Retinal pigment epithelial cell (primary cell): ENCODE results near the gene GTPBP8.

Experiments
- DNase-seq: peaks from one replicate; pipeline ENCODE4 v3.0.0-alpha.2; 2010; ENCODE audit warnings: low read depth
- H3K4me3 ChIP-seq: 2 replicates; pipeline ENCODE4 v1.5.1; 2011; ENCODE audit warnings: mild to moderate bottlenecking, low read length, control low read depth, moderate library complexity
- TF ChIP-seq, protein P1 (sequence below): conservative IDR thresholded peaks from 2 replicates; pipeline ENCODE4 v1.5.1; 2011; ENCODE audit warnings: low read depth, low read length, control low read depth, inconsistent platforms

GTPBP8 gene

DNA sequence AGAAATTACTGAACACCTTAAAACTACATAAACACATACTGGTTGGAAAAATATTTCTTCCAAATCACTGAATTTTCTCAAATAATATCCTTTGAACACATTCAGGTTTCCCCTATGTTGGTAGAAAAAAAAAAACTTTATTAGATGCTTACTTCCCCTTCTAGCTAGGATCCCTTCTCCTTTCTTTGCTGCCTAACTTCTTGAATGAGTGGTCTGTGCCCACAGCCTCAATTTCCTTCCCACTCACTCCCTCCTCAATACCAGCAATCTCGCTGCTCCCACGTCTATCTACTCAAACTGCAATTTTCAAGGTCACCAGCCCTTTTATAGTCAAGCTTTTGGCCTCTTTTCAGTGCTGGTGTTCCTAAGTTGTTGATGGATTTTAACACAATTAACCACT lies 24.2 kb upstream of the GTPBP8 start:
- H3K4me3 ChIP-seq = no peak overlapping the region
- DNase-seq = no peak
- TF ChIP-seq, protein P1, sequence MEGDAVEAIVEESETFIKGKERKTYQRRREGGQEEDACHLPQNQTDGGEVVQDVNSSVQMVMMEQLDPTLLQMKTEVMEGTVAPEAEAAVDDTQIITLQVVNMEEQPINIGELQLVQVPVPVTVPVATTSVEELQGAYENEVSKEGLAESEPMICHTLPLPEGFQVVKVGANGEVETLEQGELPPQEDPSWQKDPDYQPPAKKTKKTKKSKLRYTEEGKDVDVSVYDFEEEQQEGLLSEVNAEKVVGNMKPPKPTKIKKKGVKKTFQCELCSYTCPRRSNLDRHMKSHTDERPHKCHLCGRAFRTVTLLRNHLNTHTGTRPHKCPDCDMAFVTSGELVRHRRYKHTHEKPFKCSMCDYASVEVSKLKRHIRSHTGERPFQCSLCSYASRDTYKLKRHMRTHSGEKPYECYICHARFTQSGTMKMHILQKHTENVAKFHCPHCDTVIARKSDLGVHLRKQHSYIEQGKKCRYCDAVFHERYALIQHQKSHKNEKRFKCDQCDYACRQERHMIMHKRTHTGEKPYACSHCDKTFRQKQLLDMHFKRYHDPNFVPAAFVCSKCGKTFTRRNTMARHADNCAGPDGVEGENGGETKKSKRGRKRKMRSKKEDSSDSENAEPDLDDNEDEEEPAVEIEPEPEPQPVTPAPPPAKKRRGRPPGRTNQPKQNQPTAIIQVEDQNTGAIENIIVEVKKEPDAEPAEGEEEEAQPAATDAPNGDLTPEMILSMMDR = no peak

DNA sequence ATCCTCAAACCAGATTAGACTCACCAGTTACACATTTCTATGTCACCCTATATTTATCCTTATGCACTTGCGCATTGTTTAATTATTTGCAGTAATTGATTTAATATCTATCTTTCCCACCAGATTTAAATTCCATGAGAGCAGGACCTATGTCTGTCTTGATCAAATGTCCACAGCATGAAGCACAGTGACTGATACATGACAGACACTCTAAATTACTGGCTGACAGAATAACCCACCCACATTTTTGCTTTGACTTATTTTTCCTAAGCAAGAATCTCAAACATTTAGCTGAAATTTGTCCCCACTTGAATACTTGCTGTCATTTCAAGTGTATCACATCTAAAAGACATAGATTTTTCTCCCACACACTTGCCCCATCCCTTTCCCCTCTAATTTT lies 23.4 kb upstream of the GTPBP8 start:
- TF ChIP-seq, protein P1 = no peak
- no peak for DNase-seq
- no peak overlapping the region for H3K4me3 ChIP-seq

DNA sequence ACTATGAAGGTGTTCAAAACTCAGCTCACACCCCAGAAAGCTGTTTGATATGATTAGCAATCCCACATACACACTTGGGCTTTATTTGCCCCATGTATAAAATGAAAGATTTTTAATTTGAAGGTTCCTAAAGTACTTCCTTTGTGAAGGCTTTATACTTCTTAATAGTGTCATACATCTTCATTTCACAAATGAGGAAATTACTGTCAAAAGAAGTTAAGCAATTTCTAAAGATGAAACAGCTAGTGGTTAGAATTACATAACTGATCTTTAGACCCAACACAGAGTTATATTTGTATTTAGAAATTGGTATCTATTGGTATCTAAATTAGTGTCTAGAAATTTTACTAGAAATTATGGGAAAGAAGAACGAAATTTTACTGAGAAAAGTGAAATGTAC lies 23.0 kb upstream of the GTPBP8 start:
- no peak for DNase-seq
- TF ChIP-seq, protein P1 = no peak
- H3K4me3 ChIP-seq = no peak overlapping the region

DNA sequence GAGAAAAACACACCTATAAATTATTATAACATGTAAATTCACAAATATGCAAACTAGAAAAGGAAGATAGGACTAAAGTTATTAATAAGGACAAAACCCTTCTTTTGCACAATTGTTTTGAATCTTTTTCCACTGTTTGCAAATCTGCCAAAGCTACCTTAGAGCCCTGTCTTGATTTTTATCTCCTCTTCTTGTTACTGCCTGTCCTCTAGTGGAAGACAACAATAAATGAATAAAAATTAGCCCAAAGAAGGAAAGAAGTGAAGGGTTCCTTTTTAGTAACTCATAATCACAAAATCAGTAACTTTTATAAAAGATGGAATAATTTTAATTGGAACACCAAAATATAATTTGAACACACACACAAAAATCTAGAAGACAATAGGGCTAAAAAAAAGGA lies 18.6 kb upstream of the GTPBP8 start:
- TF ChIP-seq, protein P1 = no peak
- no peak for DNase-seq

DNA sequence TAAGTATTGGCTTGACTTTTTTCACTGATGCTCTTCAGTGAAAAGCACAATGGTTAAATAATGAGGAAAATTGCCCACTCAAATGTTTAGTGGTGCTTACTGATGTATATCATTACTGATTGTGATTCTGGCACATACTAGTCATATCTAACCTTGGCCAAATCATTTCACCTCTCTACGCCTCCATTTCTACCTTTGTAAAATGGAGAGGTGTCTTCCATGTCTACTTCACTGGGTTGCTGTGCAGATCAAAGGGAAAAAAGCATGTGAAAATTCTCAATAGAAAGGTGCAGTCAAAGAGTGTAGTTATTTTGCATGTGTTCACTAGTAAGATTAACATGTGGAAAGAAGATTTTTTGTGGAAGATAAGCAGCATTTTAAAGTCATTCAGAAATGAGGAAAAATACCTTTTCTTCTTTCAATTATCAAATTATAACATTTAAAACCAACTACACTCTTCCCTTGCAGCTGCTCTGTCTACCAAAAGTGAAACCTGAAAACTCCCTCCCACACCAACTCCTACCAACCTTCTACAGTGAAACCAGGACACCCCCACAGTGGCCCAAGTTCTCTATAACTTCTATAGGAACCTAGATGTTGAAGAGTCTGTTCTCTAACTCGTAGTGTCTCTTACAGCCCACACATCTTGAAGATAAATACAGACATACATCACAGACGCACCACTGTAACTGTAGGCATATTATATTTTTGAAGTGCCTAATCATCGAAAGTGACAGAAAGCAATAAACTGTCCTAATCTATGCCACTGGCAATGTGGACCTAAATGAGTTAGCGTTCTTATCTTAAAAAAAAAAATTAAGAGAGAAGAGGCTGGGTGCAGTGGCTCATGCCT lies 17.2 kb upstream of the GTPBP8 start:
- TF ChIP-seq, protein P1 = no peak
- no peak overlapping the region for H3K4me3 ChIP-seq
- DNase-seq = no peak

More for the DNA sequence above, 18.6 kb upstream of the GTPBP8 start:
- H3K4me3 ChIP-seq = no peak overlapping the region

DNA sequence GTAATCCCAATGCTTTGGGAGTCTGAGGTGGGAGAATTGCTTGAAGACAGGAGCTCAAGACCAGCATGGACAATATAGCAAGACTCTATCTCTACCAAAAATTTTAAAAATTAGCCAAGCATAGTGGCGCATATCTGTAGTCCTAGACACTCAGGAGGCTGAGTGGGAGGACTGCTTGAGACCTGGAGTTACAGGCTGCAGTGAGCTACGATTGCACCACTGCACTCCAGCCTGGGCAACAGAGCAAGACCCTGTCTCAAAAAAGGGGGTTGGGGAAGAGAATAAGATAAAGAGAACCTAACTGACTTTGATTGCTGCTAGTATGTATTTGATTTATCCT lies 16.6 kb upstream of the GTPBP8 start:
- no peak overlapping the region for H3K4me3 ChIP-seq
- TF ChIP-seq, protein P1 = no peak
- no peak for DNase-seq

DNA sequence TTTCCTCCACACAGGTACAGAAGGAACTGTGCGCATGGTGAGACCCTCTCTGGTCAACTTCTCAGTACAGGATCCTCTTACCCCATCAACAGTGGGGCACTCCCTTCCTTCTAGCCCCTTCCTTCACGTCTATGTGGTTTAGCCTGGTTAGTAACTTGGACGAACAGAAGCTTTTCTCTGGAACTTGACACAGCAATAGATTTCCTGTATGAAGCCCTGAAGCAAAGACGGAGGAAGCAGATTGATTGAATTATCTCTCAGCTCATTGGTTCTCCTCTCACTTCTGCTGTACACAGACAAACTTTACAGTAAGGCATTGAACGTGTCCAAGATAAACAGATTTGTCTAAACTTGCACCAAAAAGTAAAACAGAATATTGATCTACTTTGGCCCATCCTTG lies 15.9 kb upstream of the GTPBP8 start, which contains the start of gene CD200R1:
TSS of gene CD200R1 (minus strand) at position 210 of the 400 bp plus-strand sequence. CDS start 246 bp downstream, outside the sequence.
- TF ChIP-seq, protein P1 = no peak
- H3K4me3 ChIP-seq = no peak within 1 kb of the TSS
- no peak for DNase-seq
